Loucy (cell line): Measurements from ENCODE around the gene GPR137.
A peak's percentile ranks its signal among the peaks of the same experiment; 100 is the strongest.

Experiments used
- H2AFZ ChIP-seq: fragments of 200-600 bp; sonication (generic); 2 replicates; pipeline ENCODE4 v1.6.0; 2016; ENCODE audit warnings: antibody characterized with exemption, mild to moderate bottlenecking, low read length, moderate library complexity
- H3F3A ChIP-seq: fragments of 200-600 bp; 2 replicates; pipeline ENCODE4 v1.6.0; 2016; ENCODE audit warnings: antibody characterized with exemption, low read depth, mild to moderate bottlenecking
- H3K27me3 ChIP-seq: fragments of 200-600 bp; sonication (generic); 2 replicates; pipeline ENCODE4 v1.6.1; 2014; ENCODE audit warnings: low read length, mild to moderate bottlenecking; ENCODE audit not compliant: insufficient read depth, poor library complexity, severe bottlenecking
- H3K36me3 ChIP-seq: fragments of 200-600 bp; sonication (generic); 2 replicates; pipeline ENCODE4 v1.6.1; 2016; ENCODE audit warnings: low read length; ENCODE audit not compliant: insufficient read depth
- H3K4me1 ChIP-seq: fragments of 200-600 bp; sonication (generic); 2 replicates; pipeline ENCODE4 v1.5.1; 2014; ENCODE audit warnings: low read length, mild to moderate bottlenecking; ENCODE audit not compliant: insufficient read depth, poor library complexity, severe bottlenecking
- H3K4me2 ChIP-seq: fragments of 200-600 bp; sonication (generic); 2 replicates; pipeline ENCODE4 v1.6.0; 2014; ENCODE audit warnings: antibody characterized with exemption, low read length, low read depth, mild to moderate bottlenecking; ENCODE audit not compliant: poor library complexity, severe bottlenecking
- H3K4me3 ChIP-seq: fragments of 200-600 bp; sonication (generic); 2 replicates; pipeline ENCODE4 v1.5.1; 2014; ENCODE audit warnings: low read length, mild to moderate bottlenecking, mixed read lengths; ENCODE audit not compliant: poor library complexity, severe bottlenecking
- H3K79me2 ChIP-seq: fragments of 200-600 bp; sonication (generic); 2 replicates; pipeline ENCODE4 v1.6.1; 2014; ENCODE audit warnings: low read length; ENCODE audit not compliant: insufficient read depth
- H3K9ac ChIP-seq: fragments of 200-600 bp; sonication (generic); 2 replicates; pipeline ENCODE4 v1.6.0; 2014; ENCODE audit warnings: mild to moderate bottlenecking, low read depth, low read length, moderate library complexity; ENCODE audit not compliant: poor library complexity, severe bottlenecking
- H3K9me2 ChIP-seq: fragments of 200-600 bp; sonication (generic); replicated peaks from 2 replicates; pipeline ENCODE4 v1.6.1; 2016; ENCODE audit warnings: low read depth, low read length, mixed read lengths
- H3K9me3 ChIP-seq: fragments of 200-600 bp; sonication (generic); 2 replicates; pipeline ENCODE4 v1.6.1; 2014; ENCODE audit warnings: mild to moderate bottlenecking, antibody characterized with exemption, low read length, low read depth; ENCODE audit not compliant: insufficient read depth
- H4K20me1 ChIP-seq: fragments of 200-600 bp; sonication (generic); 2 replicates; pipeline ENCODE4 v1.6.0; 2014; ENCODE audit warnings: antibody characterized with exemption, low read length, mild to moderate bottlenecking; ENCODE audit not compliant: insufficient read depth, poor library complexity, severe bottlenecking
- CTCF ChIP-seq: fragments of 200-600 bp; sonication (generic); conservative IDR thresholded peaks from 2 replicates; pipeline ENCODE4 v1.5.1; 2014; ENCODE audit warnings: mild to moderate bottlenecking, antibody characterized with exemption, low read length
- EZH2phosphoT487 ChIP-seq: fragments of 200-600 bp; IDR thresholded peaks from 2 replicates; pipeline ENCODE4 v1.6.1; 2018; ENCODE audit warnings: antibody characterized with exemption, mild to moderate bottlenecking, moderate library complexity, borderline replicate concordance

Gene GPR137

GRCh38 chr11:64318766-64319761 lies 33.4 kb downstream of the GPR137 start:
- H3K79me2 ChIP-seq = peaks cover 46% of the 10 kb centered on the region
- no peak for TF ChIP-seq CTCF
- TF ChIP-seq EZH2phosphoT487 = no peak
- peaks cover 22% of the 10 kb centered on the region for H3K4me1 ChIP-seq
- no peaks in the 10 kb centered on the region for H3K9me2 ChIP-seq
- no peak overlapping the region; the same call in 1 of the 2 replicates for H2AFZ ChIP-seq
- peaks cover 10% of the 10 kb centered on the region for H4K20me1 ChIP-seq
- peaks cover 7% of the 10 kb centered on the region; the same call in 1 of the 2 replicates for H3F3A ChIP-seq
- H3K36me3 ChIP-seq = peaks cover 7% of the 10 kb centered on the region; the same call in 1 of the 2 replicates
- H3K9ac ChIP-seq = peak overlapping the region; percentile 77
- H3K4me3 ChIP-seq = peak overlapping the region; percentile 72
- no peaks in the 10 kb centered on the region for H3K27me3 ChIP-seq
- peak overlapping the region; percentile 57 for H3K4me2 ChIP-seq
- H3K9me3 ChIP-seq = no peaks in the 10 kb centered on the region

- Histone ChIP-seq H3K4me1 (peaks cover 22% of the 10 kb centered on the region), H3K36me3 (peaks cover under 1% of the 10 kb centered on the region; the same call in 1 of the 2 replicates), H3K9me2 (no peaks in the 10 kb centered on the region), H4K20me1 (peaks cover 10% of the 10 kb centered on the region), H3K79me2 (peaks cover 41% of the 10 kb centered on the region), H3K4me2 (peak overlapping the region; percentile 13), H3K27me3 (no peaks in the 10 kb centered on the region), H3K4me3 (no peak overlapping the region), H3K9ac (peak overlapping the region; percentile 0), H2AFZ (no peak overlapping the region), H3K9me3 (no peaks in the 10 kb centered on the region), H3F3A (peaks cover 7% of the 10 kb centered on the region; the same call in 1 of the 2 replicates)
- TF ChIP-seq EZH2phosphoT487 = no peak
- TF ChIP-seq CTCF = no peak
Observed at GRCh38 chr11:64320556-64320955, 34.9 kb downstream of the GPR137 start.

GRCh38 chr11:64321026-64321425 lies 35.4 kb downstream of the GPR137 start:
- Histone ChIP-seq H3K9me2 (no peaks in the 10 kb centered on the region), H2AFZ (no peak overlapping the region), H3F3A (peaks cover 7% of the 10 kb centered on the region; the same call in 1 of the 2 replicates), H4K20me1 (peaks cover 9% of the 10 kb centered on the region), H3K4me3 (no peak overlapping the region), H3K36me3 (no peaks in the 10 kb centered on the region), H3K27me3 (no peaks in the 10 kb centered on the region), H3K79me2 (peaks cover 37% of the 10 kb centered on the region), H3K4me2 (no peak overlapping the region), H3K9me3 (no peaks in the 10 kb centered on the region), H3K4me1 (peaks cover 22% of the 10 kb centered on the region), H3K9ac (no peak overlapping the region)
- TF ChIP-seq CTCF = no peak
- no peak for TF ChIP-seq EZH2phosphoT487
